ENCODE measurements around the gene COG7. TPM values are rescaled to one million over a fixed set of nuclear protein-coding genes. Genes with fewer than 3 reads are reported as not detected.
"Not testable (repeated sequence)": the region's sequence is repeated elsewhere in the genome, so short reads cannot be mapped to it uniquely, and the experiment has no call there.

The COG7 gene
- total RNA-seq, 1 donor from 2014 or later = 24.0 TPM

DNA sequence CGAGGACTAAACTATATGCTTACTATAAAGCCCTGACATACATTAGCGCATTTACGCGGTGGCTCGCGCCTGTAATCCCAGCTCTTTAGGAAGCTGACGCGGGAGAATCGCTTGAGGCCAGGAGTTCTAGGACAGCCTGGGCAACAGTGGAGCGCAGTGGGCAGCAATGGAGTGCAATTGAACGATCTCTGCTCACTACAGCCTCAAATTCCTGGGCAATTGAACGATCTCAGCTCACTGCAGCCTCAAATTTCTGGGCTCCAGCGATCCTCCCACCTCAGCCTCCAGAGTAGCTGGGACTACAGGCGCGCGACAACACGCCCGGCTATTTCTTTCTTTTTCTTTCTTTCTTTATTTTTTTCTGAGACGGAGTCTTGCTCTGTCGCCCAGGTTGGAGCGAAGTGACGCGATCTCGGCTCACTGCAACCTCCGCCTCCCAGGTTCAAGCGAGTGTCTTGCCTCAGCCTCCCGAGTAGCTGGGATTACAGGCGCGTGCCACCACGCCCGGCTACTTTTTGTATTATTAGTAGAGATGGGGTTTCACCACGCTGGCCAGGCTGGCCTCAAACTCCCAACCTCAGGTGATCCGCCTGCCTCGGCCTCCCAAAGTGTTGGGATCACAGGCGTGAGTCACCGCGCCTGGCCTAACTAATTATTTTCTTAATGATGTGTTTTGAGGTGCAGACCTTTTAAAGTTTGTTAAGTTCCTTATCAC is 506 bp upstream of the COG7 start:
- Mint-ChIP-seq H3K4me1 (ENCODE audit: unreplicated experiment) (peaks cover 16% of the 10 kb centered on the region), H3K27me3 (no peaks in the 10 kb centered on the region), H3K36me3 (no peaks in the 10 kb centered on the region), H3K27ac (peak overlapping the region; percentile 88), H3K9me3 (no peaks in the 10 kb centered on the region), H3K4me3 (peak overlapping the region; percentile 92)
- no peak for DNase-seq (ENCODE audit: extremely low spot score, unreplicated experiment)
- no peak for TF ChIP-seq CTCF (conservative IDR thresholded peaks at IDR 0.05)

DNA sequence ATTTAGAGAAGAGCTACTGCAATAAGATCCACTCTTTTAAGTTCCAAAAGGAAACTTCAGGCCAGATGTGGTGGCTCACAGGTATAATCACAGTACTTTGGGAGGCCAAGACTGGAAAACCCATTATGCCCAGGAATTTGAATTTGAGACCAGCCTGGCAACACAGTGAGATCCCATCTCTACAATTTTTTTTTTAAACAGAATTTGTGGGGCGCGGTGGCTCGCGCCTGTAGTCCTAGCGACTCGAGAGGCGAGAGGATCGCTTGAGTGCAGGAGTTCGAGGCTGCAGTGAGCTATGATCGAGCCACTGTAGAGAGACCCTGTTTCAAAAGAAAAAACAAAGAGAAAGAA is 793 bp downstream of the COG7 start:
- Mint-ChIP-seq H3K27me3 (no peaks in the 10 kb centered on the region), H3K4me1 (ENCODE audit: unreplicated experiment) (peaks cover 18% of the 10 kb centered on the region), H3K27ac (peak overlapping the region; percentile 88), H3K9me3 (no peaks in the 10 kb centered on the region), H3K36me3 (no peaks in the 10 kb centered on the region), H3K4me3 (peak overlapping the region; percentile 92)
- TF ChIP-seq CTCF (conservative IDR thresholded peaks at IDR 0.05) = no peak
- DNase-seq (ENCODE audit: extremely low spot score, unreplicated experiment) = no peak

DNA sequence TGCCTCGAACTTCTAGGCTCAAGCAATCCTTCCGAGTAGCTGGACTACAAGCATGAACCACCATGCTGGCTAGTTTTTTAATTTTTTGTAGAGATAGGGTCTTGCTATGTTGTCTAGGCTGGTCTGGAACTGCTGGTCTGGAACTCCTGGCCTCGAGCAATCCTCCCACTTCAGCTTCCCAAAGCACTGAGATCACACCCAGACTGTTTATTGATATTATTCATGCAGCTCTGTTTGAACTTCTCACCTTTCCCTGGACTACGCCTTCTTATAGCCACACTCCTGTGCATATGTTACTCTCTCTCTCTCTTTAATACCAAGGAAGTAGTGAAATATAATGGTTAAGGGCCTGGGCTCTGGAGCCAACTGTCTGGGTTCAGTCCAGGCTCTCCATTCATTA is 4.6 kb downstream of the COG7 start:
- no peak for DNase-seq (ENCODE audit: extremely low spot score, unreplicated experiment)
- Mint-ChIP-seq H3K27ac (no peak overlapping the region), H3K27me3 (no peaks in the 10 kb centered on the region), H3K36me3 (peaks cover 3% of the 10 kb centered on the region), H3K4me1 (ENCODE audit: unreplicated experiment) (peaks cover 18% of the 10 kb centered on the region), H3K9me3 (no peaks in the 10 kb centered on the region), H3K4me3 (no peak overlapping the region)
- no peak for TF ChIP-seq CTCF (conservative IDR thresholded peaks at IDR 0.05)

DNA sequence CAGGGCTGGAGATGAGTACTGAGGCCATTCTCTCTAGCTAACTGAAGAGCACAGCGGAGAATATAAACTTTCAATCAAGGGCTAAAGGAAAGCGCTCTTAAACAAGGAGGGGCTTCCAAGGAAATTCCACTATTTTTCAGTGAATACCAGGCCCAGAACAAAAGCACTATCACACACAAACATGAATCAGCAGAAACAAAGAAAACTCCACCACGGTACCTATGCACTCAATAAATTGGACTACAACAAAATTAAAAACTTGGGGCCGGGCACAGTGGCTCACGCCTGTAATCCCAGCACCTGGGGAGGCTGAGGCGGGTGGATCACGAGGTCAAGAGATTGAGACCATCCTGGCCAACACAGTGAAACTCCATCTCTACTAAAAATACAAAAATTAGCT is 15.4 kb downstream of the COG7 start:
- H3K4me1 Mint-ChIP-seq (ENCODE audit: unreplicated experiment); DNase-seq (ENCODE audit: extremely low spot score, unreplicated experiment); H3K9me3 Mint-ChIP-seq; H3K27me3 Mint-ChIP-seq; H3K27ac Mint-ChIP-seq; H3K4me3 Mint-ChIP-seq: not testable (repeated sequence)
- peaks cover 21% of the 10 kb centered on the region for H3K36me3 Mint-ChIP-seq

GRCh38 chr16:23436951-23437350 is 16.0 kb downstream of the COG7 start:
- Mint-ChIP-seq H3K27me3 (no peaks in the 10 kb centered on the region), H3K4me3 (no peak overlapping the region), H3K4me1 (ENCODE audit: unreplicated experiment) (peaks cover 4% of the 10 kb centered on the region), H3K36me3 (peaks cover 21% of the 10 kb centered on the region), H3K9me3 (no peaks in the 10 kb centered on the region), H3K27ac (no peak overlapping the region)
- TF ChIP-seq CTCF (conservative IDR thresholded peaks at IDR 0.05) = no peak
- no peak for DNase-seq (ENCODE audit: extremely low spot score, unreplicated experiment)

- Mint-ChIP-seq H3K4me1 (ENCODE audit: unreplicated experiment) (peaks cover 4% of the 10 kb centered on the region), H3K9me3 (no peaks in the 10 kb centered on the region), H3K27ac (no peak overlapping the region), H3K4me3 (no peak overlapping the region), H3K36me3 (peaks cover 17% of the 10 kb centered on the region), H3K27me3 (no peaks in the 10 kb centered on the region)
- DNase-seq (ENCODE audit: extremely low spot score, unreplicated experiment) = no peak
- TF ChIP-seq CTCF (conservative IDR thresholded peaks at IDR 0.05) = peak; percentile 92
Measured at GRCh38 chr16:23435500-23435899, 17.5 kb downstream of the COG7 start.

Measured in type B pancreatic cell (in vitro differentiated cells).